NCI-H2029 treated with DMSO at 0.1 percent for 48 hours (cell line): ENCODE measurements around the gene SEPTIN14.
"Not testable (repeated sequence)": the region's sequence is repeated elsewhere in the genome, so short reads cannot be mapped to it uniquely, and the experiment has no call there.

ENCODE experiments used
- DNase-seq: peaks from one replicate; lab custom pipeline; 2025; lab: John Stamatoyannopoulos, UW

SEPTIN14 gene

GRCh38 chr7:55862652-55863051 lies at the start of gene SEPTIN14:
Gene SEPTIN14 (minus strand): TSS chr7:55862752. CDS start chr7:55861996, 756 bp downstream.
- not testable (repeated sequence) for DNase-seq

DNA sequence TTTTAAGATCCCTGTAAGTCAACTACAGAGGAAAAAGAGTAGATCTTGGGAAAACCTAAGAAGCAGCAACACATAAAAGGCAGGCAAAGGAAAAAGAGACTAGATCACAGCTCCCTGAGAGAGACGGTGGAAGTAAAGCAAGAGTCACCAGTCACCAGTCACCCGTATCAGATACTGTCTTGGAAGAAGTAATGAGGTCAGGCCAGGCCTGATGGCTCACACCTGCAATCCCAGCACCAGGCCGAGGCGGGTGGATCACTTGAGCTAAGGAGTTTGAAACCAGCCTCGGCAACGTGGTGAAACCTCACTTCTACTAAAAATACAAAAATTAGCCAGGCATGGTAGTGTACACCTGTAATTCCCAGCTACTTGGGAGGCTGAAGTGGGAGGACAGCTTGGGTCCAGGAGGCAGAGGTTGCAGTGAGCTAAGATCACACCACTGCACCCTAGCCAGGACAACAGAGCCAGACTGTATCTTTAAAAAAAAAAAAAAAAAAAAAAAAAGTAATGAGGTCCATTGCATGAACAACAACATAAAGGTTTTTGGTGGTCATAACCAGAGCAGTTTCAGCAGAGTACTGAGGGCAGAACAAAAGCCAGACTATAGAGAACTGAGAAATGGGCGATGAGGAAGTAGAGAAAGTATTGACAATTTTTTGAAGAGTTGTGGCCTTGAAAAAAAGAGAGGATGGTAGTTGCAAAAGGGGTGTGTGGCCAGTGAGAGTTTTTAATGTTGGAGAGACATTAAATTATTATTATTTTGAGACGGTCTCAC lies 41.6 kb upstream of the SEPTIN14 start:
- no peak for DNase-seq

GRCh38 chr7:55901059-55901458 lies 38.5 kb upstream of the SEPTIN14 start:
- DNase-seq, result not testable (repeated sequence)

GRCh38 chr7:55898287-55898686 lies 35.7 kb upstream of the SEPTIN14 start:
- no peak for DNase-seq

DNA sequence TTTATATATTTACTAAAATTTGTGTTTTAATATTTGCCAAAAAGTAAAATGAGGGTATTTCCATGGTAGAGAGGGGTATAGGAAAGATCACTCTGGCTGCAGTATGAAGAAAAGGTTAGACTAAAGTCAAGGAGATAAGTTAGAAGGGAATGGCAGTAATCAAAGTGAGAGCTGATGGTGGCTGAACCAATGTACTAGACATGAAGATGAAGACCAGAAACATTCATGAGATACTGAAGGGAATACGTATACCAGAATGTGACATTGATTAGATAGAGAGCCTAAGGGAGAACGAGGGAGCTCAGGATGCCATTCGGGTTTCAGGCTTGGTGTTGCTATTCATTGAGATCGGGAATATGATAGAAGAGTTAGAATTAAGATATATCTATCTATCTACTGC lies 32.5 kb upstream of the SEPTIN14 start:
- DNase-seq, result no peak

GRCh38 chr7:55893940-55894339 lies 31.4 kb upstream of the SEPTIN14 start:
- DNase-seq, result no peak

DNA sequence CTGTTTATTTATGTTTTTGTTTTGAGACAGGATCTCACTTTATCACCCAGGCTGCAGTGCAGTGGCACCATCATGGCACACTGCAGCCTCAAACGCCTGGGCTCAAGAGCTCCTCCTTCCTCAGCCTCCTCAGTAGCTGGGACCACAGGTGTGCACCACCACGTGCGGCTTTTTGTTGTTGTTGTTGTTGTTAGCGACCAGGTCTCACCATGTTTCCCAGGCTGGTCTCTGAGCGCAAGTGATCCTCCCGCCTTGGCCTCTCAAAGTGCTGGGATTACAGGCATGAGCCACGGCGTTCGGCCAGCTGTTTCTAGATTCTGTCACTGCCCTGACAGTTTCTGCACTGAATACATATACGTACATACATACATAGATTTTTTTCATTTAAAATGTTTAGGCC lies 25.8 kb upstream of the SEPTIN14 start:
- DNase-seq, result not testable (repeated sequence)

DNA sequence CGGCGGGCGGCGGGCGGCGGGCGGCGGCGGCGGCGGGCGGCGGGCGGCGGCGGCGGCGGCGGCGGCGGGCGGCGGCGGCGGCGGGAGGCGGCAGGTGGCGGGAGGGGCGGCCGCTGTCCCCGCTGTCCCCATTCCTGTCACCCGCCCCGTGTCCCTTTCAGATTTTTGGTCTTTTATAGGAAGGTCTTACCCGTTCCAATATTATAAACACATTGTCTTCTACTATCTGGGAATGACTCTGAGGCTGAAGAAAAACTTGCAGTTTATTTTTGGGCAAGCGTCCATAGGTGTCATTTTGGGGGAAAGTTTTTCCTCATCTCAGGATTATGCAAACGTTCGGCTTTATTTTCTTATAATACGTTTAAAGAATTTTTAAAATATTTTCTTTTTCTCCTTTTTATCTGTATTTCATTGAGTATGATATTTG lies 25.3 kb upstream of the SEPTIN14 start:
- DNase-seq, result peak; percentile 29

DNA sequence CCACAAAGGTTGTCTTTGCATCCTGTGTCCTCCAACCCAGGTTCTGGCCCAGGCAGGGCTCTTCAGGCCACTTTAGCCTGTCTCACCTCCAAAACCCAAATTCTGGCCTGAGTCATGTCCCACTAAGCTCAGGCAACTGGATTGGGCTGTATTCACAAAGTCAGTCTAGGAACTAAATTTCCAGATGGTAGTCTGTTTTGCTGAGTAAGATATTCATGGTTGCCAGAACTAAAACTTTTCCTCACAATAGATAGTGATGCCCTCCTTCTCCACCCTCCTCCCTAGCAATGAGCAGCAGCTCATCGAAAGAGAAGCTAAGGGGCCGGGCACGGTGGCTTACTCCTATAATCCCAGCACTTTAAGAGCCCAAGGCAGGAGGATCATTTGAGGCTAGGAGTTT lies 21.8 kb upstream of the SEPTIN14 start:
- DNase-seq, result no peak

DNA sequence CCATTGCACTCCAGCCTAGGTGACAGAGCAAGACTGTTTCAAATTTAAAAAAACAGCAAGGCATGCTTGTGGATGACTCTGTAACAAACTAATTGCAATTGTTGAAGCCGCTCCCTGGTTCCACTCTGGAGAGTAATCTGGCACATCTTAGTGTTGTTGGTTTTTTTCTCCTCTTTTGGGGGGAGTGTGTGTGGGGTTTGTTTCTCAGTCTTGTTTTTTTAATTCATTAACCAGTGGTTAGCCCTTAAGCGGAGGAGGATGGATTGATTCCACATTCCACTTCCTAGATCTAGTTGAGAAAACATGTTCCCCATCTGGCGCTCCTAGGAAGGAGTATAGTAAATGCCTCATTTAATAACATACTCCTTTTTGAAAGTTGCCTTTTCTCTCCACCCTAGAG lies 16.1 kb upstream of the SEPTIN14 start:
- no peak for DNase-seq

DNA sequence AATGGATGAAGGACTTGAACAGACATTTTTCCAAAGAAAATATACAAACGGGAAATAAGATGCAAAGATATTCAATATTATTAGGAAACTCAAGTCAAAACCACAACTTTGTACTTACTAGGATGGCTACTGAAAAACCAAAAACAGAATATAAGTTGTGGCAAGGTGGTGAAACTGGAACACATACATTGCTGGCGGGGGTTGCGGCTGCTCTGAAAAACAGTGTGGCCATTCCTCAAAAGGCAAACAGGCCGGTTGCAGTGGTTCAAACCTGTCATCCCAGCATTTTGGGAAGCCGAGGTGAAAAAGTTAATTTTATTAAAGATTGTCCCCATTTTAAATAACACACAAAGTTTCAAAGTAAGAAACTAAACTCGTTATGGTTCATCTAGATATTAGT lies 14.8 kb upstream of the SEPTIN14 start:
- DNase-seq, result no peak

DNA sequence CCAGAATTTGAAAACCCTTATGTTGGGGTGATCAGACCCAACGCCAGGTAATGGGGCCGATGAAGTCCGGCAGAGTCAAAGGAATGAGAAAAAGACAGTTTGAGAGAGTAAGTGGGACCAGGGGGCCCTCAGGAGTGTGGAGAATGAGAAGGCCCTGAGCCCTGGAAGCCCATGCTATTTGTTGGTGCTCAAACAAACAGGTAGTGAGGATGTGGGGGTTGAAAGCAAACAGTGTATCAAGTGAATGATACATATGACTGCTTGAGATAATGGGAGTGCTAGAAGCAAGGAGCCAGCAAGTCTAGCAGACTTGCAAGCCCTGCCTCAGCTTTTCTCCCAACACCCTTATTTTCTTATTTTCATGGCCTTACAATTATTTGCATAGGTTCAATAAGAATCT lies 11.2 kb upstream of the SEPTIN14 start:
- no peak for DNase-seq

DNA sequence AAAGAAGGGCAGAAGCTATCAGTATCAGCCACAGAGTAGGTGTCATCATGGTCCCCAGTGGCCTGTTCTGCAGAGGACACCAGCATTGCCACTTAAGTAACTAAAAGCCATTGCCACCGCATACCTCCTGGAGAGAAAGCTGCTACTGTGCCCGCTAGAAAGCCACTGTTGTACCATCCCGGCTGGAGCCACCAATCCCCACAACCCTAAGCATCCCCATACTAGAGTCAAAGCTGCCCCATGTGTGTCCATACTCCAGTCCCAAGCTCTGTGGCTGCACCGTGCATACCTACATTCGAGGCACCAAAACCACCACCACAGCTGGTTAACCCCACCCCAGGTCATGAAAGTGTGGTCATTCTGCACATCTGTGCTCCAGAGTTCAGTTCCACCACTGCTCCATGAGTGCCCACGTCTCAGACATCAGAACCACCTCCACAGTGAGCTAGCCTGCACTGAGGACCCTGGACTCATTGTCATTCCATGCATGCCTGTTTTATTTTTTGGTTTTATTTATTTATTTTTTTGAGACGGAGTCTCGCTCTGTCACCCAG lies 9.5 kb upstream of the SEPTIN14 start:
- DNase-seq, result no peak

DNA sequence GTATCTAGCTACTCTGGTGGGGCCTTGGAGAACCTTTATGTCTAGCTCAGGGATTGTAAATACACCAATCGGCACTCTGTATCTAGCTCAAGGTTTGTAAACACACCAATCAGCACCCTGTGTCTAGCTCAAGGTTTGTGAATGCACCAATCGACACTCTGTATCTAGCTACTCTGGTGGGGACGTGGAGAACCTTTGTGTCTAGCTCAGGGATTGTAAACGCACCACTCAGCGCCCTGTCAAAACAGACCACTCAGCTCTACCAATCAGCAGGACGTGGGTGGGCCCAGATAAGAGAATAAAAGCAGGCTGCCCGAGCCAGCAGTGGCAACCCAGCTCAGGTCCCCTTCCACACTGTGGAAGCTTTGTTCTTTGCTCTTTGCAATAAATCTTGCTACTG lies 6.4 kb upstream of the SEPTIN14 start:
- DNase-seq, result not testable (repeated sequence)

DNA sequence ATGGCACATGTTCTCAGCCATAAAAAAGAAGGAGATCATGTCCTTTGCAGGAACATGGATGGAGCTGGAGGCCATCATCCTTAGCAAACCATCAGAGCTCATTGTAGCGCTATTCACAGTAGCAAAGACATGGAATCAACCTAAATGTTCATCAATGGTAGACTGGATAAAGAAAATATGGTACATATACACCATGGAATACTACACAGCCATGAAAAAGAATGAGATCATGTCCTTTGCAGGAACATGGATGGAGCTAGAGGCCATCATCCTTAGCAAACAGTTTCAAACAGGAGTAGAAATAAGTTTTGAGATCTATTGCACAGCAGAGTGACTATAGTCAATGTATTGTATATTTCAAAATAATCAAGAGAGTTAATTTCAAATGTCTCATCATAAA lies 17.4 kb downstream of the SEPTIN14 start:
- DNase-seq, result not testable (repeated sequence)

GRCh38 chr7:55838595-55838994 lies 24.0 kb downstream of the SEPTIN14 start:
- no peak for DNase-seq

- DNase-seq, result no peak
Observed at GRCh38 chr7:55827577-55827976, 35.0 kb downstream of the SEPTIN14 start.

DNA sequence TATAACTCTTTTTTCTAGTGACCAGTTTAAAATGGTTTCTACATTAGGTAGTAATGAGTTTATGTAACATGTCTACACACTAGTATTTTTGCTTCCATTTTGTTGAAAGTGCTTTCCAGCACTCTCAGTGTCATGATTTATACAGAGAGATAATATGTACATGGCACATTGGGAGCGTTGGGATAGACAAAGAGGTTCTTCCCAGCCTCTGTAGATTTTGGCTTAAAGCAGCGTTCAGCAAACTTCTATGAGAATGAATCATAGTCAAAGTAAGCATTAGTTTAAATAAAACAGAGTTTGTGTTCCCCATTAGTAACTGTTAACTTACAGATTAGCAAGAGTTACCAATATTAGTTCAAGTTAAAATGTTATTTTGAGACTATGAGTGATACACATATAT lies 43.9 kb downstream of the SEPTIN14 start:
- DNase-seq, result no peak

GRCh38 chr7:55797260-55797659 lies 65.3 kb downstream of the SEPTIN14 start:
- DNase-seq, result not testable (repeated sequence)

- no peak for DNase-seq
Observed at GRCh38 chr7:55794527-55794926, 68.0 kb downstream of the SEPTIN14 start.

DNA sequence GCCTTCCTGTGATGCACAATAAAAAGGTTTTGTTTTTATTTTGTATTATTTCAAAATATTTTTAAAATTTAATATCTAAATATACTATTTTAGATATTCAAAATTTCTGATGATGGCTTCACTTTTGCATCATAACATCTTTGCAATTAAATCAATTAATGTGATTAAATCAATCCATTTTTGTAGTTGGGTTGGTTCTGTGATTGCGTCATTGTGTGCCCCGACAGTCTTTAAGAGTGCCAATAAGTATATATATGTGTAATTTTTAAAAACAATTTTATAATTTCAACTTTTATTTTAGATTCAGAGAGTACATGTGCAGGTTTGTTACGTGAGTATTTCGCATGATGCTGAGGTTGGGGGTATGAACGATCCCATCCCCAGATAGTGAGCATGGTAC lies 70.5 kb downstream of the SEPTIN14 start:
- DNase-seq, result no peak

GRCh38 chr7:55787796-55788195 lies 74.8 kb downstream of the SEPTIN14 start:
- no peak for DNase-seq

GRCh38 chr7:55786901-55787300 lies 75.7 kb downstream of the SEPTIN14 start:
- DNase-seq, result no peak

GRCh38 chr7:55785444-55785843 lies 77.1 kb downstream of the SEPTIN14 start:
- DNase-seq, result not testable (repeated sequence)
